ENCODE data around the gene SOX30.

- TF ChIP-seq CTCF (IDR thresholded peaks at IDR 0.05), result no peak
- TF ChIP-seq POLR2AphosphoS5 (IDR thresholded peaks at IDR 0.05), result no peak
Observed at GRCh38 chr5:157606046-157606445, 46.2 kb downstream of the SOX30 start.

Data from transverse colon (tissue), 4 donors.